ENCODE data around the gene FAU. TPM values are rescaled to one million over a fixed set of nuclear protein-coding genes. Genes with fewer than 3 reads are reported as not detected.
"Not testable (repeated sequence)": the region's sequence is repeated elsewhere in the genome, so short reads cannot be mapped to it uniquely, and the experiment has no call there.

The FAU gene
- polyA plus RNA-seq, 1 donor = 1,074 TPM

DNA sequence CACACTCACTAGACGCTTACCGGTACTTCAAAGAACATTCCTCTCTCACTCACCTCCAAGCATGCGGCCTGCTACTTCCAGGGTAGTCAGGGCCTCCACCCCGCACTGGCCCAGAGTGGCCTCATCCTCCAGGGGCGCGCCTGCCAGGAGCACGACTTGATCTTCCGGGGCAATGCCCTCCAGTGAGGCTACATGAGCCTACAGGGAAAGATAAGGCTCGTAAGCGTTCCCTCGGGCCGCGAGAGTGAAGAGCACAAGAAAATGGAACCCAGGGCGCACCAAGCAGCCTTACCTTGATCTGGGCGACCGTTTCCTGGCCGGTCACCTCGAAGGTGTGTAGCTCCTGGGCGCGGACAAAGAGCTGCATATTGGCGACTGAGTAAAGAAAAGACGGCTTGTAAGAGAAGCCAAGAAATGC, 478 bp downstream of the FAU start:
- no peak for DNase-seq (ENCODE audit: low read depth)

DNA sequence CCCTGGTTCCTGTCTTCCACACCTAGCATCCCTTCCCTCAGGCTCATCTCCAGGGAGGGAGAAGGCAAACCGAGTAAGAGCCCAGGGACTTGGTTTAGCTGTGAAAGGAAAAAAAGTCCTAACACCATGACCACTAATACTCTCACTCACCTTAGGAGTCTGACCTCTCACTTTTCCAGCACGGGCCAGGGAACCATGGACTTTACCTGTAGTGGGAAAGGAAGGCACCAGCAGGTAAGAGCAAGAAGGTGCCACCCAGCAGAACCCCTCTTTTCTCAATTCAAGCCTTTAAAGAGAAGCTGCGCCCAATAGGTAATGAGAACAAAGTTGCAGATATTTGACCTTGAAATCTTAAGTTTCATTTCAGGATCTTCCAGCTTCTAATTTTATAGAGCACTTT, 1.1 kb downstream of the FAU start:
- DNase-seq (ENCODE audit: low read depth) = no peak

DNA sequence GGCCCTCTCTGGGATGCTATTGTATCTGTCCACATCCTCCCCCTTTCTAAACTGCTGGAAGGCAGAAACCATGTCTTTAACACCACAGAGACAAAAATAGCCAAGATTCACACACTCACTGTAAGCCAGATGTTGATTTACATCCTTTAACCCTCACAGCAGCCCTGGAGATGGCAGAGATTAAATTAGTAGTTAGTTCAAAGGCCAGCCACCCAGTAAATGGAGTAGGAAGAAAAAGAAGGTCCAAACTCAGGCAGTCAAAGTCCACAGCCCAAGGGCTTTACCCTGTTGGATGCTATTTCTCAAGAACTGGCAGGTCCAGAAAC, 2.3 kb downstream of the FAU start:
- DNase-seq (ENCODE audit: low read depth) = no peak

DNA sequence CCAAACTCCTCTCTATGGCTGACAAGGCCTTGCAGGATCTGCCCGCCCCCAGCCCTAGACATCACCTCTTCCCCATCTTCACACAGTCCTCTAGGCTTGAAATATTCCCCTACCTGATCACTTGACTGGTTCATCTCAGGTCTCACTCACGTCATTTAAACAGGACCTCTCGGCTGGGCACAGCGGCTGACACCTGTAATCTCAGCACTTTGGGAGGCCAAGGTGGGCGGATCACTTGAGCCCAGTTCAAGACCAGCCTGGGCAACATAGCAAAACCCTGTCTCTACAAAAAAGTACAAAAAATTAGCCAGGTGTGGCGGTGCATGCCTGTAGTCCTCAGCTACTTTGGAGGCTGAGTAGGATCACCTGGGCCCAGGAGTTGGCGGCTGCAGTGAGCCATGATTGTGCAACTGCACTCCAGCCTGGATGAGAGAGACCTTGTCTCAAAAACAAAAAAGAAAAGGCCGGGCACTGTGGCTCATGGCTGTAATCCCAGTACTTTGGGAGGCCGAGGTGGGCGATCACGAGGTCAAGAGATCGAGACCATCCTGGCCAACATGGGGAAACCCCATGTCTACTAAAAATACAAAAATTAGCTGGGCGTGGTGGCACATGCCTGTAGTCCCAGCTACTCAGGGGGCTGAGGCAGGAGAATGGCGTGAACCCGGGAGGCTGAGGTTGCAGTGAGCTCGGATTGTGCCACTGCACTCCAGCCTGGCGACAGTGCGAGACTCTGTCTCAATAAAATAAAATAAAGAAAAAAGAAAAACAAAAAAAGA, 2.9 kb downstream of the FAU start:
- not testable (repeated sequence) for DNase-seq (ENCODE audit: low read depth)

DNA sequence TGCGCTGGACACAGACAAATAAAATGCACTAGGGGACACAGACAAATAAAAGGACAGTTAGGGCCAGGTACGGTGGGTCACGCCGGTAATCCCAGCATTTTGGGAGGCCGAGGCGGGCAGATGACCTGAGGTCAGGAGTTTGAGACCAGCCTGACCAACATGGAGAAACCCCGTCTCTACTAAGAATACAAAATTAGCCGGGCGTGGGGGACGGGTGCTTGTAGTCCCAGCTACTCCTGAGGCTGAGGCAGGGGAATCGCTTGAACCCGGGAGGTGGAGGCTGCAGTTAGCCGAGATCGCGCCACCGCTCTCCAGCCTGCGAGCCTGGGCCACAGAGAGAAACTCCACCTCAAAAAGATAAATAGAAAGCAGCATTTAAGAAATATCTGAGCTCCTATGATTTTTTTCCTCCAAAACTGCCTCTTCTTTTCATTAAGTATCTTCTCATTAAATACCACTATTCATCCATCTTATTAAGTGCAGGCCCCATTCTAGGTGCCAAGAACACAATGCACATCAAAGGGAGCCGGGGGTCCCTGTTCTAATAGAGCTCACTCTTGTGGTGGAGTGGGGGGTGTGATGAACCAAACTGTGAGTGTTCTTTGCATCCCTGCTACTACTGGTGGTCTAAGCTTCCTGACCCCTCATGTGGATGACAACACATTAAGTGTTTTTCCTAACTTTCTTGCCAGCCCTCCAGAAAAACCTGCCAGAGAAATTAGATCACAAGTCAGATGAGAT, 3.7 kb downstream of the FAU start:
- DNase-seq (ENCODE audit: low read depth) = no peak

DNA sequence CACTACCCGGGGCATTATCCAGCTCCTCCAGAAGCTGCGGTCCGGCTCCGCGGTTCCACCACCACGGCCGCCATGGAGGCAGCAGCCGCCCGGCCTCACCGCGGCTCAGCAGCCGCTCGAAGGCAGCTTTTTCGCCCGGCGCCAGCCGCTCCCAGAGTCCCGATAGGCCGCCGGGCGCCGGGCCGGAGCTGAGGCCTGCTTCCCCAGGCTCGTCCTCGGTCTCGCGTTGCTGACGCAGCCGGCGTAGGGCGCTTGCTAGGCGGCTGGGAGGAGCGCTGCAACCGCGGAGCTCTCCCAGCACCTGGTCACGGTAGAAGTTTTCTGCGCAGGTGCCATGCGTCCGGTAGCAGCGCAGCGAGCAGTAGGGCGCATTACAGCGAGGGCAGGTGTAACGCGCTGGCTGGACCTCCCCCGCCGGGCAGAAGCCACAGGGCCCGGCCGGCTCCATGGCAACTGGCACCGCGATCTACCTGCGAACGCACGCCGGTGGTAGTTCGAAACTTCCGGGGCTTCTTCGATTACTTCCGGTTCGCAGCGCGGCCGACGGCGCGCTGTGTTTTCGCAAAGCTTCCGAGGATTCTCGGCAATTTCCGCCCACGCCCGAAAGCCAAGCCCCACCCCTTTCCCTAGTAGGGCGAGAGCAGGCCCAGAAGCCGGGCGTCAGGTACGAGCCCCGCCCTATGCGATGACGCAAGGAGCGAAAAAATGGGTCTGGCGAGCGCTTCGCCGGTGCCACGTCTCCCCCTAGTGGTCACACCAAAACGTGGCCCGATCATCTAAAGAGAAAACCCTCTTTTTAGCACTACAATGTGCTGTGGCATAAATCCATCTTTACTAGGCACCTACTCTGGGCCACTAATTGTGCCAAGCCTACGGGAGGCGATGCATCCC, 4.5 kb downstream of the FAU start, which contains the start of gene ZNHIT2:
Gene ZNHIT2 (minus strand): TSS at position 496 of the 891 bp plus-strand sequence. CDS start 48 bp downstream, at position 448.
- DNase-seq (ENCODE audit: low read depth) = peak; percentile 98

DNA sequence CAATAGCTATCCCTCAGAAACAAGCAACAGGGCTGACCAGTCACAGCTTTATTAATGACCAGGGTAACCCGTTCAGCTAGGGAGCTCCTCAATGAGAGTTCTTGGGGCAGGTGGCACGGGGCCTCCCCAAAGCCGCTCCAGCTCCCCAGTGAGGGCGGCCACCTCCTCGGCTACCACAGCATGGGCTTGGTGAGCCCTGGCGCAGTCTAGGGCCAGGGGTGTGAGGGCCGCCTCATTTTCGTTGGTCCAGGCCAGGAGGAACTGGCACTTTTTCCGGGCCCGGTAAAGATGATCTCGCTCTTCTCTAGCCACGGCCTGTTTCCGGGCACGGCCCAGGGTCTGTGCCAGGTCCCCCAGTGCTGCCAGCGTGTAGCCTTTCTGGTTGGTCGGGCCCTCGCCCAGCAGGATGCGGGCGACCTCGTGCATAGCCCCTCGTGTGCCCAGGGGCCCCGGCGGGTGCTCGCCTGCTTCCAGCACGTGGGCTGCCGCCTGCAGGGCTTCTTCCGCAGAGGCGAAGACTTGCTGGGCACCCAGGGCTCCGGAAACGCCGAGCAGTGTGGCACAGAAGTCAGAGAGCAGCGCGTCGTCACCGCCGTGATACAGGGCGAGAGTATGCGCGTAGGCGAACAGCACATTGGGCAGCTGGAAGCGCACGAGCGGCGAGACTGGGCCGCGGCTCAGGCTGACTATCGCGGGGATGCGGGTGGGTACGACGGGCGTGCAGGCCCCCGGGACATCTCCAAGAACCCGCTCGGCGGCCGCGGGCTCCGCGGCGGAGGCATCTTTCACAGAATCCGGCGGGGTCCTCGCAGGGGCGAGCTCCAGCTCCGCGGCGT, 5.3 kb downstream of the FAU start:
- no peak for DNase-seq (ENCODE audit: low read depth)

DNA sequence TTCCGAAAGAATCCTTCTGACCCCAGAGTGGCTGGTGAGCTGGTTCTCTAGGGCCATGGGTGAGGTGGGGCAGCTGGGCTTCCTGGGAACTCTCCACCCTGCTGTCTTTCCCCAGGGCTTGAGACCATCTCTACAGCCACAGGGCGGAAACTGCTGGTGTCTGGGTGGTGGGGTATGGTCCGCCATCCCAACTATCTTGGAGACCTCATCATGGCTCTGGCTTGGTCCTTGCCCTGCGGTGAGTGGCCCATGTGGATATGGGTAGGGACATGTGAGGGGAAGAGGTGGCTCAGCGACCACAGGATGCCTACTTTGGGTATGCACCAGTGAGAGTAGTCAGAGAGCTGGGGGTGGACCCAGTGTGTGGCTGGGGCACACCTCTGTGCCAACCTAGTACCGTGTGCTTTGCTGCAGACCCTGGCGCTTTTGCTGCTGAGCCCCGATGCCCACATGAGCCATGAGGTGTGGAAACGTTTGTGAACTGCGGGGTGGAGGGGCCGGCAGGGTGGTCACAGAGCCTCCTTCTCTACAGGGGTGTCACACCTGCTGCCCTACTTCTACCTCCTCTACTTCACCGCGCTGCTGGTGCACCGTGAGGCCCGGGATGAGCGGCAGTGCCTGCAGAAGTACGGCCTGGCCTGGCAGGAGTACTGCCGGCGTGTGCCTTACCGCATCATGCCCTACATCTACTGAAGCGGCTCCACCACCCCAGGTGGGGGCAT, 6.4 kb downstream of the FAU start:
- DNase-seq (ENCODE audit: low read depth) = no peak

DNA sequence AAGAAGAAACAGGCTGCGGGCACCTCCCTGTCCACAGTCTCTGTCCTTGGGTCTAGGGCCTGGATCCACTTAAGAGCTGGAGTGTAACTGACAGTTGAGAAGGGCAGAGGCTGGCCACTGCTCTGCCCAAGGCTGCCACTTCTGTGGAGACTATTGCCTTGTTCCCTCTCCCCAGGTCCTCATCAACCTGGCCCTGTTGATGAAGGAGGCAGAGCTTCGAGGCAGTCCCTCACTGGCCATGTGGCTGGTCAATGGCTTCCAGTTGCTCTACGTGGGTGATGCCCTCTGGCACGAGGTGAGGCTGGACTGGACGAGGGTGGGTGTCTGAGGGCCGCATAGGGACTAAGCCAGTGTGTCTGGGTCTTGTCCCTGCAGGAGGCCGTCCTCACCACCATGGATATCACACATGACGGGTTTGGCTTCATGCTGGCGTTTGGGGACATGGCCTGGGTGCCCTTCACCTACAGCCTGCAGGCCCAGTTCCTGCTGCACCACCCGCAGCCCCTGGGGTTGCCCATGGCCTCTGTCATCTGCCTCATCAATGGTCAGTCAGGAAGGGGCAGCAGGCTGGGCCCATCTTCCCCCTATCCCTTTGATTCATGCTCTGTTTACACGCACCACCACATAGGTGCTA, 7.3 kb downstream of the FAU start:
- DNase-seq (ENCODE audit: low read depth) = no peak

DNA sequence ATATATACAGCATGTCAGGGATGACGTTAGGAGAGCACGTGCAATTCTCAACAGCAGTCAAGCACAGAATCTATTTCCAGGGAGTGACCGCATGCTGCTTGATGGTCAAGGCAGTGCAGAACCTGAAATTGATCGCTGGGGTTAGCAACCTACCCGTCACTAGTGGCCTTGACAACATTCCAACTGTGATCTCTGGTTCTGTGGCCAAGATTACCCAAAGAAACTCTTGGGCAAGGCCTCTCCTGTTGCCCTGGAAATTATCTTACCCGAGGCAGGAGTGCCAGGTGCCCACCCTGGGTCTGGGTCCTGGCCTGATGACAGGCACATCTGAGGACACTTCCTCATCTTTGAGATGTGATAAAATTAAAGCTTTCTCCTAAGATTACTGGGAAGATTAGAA, 8.1 kb downstream of the FAU start:
- no peak for DNase-seq (ENCODE audit: low read depth)

DNA sequence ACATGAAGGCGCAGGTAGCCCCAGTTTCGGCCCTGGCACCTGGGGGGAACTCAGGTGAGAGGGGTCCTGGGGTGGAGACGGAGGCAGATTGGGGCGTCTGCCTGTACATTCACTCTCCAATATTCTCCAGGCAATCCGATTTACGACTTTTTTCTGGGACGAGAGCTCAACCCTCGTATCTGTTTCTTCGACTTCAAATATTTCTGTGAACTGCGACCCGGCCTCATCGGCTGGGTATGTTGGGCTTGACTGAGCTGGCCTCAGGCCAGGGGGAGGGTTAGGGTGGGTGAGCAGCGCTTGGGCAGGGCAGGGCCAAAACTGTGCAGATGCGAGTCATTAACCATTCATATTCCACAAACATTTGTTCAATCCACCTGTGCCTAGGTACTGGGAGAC, 8.6 kb downstream of the FAU start:
- no peak for DNase-seq (ENCODE audit: low read depth)

DNA sequence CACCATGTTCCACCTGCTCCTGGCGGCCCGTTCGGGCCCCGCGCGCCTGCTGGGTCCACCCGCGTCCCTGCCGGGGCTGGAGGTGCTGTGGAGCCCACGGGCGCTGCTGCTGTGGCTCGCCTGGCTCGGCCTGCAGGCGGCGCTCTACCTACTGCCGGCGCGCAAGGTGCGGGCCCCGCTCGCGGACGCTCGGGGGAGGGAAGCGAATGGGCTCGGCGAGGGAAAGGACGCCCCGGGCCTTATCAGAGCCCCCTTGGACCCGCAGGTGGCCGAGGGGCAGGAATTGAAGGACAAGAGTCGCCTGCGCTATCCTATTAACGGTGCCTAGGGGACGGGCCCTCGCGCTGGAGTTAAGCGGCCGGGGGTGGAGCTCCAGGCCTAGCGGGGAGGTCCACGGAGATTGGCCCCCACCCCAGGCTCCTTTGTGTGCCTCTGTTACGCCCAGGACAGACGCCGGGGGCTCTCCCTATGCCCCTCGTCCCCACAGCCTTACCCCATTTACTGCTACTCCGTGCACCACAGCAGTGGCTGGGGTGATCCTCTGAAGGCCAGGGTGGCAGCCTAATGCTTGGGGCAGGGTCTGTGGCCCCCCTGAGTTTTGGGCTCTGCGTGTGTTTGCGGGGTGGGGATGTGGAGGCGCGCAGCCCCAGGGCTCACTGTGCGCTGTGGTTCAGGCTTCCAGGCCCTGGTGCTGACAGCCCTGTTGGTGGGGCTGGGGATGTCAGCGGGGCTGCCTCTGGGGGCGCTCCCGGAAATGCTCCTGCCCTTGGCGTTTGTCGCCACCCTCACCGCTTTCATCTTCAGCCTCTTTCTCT, 9.2 kb downstream of the FAU start:
- no peak for DNase-seq (ENCODE audit: low read depth)

DNA sequence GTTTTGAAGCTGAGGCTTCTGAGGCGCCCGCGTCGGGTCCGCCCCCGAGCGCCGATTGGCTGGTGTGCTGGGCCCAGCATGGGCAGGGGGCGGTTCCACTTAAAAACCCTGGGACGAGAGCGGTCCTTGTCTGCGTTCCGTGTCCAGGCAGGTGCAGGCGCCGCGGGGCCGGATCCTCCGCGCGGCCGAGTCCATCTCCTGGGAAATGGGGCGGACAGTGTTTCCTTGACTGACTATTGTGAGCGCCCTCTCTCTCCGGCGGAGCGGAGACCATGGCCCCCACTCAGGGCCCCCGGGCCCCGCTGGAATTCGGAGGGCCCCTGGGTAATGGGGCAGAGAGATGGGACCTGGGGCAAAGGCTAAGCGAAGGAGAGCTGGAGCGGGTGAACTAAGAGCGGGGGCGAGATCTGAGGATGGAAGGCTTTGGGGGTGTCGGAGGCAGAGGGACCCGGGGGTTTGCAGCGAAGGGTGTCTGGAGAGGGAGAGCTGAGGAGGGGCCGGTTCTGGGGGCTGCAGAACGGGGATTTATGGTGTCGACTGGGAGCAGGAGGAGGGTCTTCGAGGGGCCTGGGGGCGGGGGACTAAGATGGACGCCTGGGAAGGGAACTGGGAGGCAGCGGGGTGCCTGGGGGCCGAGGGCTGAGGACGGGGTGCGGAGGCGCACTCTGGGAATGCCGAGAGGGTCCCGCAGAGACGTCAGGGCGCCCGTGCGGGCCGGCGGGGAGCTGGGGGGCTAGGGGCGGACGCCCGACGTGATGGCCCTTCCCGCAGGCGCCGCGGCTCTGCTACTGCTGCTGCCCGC, 10.0 kb downstream of the FAU start, which contains the start of gene TM7SF2:
Gene TM7SF2 (plus strand): TSS at position 129 of the 802 bp plus-strand sequence. CDS start 144 bp downstream, at position 273.
- DNase-seq (ENCODE audit: low read depth) = peak; percentile 41

DNA sequence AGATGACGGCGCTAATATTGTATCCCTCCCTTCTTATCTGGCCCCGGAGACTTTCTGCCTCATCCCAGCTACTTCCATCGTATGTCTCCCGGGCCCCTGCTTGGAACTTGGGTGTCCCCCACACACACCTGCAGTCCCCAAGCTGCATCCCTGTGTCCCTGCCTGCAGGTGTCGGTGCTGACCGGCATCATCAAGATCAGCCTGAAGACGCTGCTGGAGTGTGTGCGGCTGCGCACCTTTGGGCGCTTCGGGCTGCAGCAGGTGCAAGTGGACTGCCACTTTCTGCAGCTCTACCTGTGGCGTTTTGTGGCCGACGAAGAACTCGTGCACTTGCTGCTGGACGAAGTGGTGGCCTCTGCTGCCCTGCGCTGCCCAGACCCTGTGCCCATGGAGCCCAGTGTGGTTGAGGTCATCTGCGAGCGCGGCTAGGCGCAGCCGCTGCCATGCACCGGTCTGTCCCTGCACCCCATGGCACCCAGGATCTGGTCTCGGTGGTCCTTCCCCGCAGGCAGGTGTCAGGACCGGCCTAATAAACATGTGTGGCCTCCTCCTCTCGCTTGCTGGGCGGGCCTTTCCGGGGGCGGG, 10.7 kb downstream of the FAU start:
- DNase-seq (ENCODE audit: low read depth) = no peak

DNA sequence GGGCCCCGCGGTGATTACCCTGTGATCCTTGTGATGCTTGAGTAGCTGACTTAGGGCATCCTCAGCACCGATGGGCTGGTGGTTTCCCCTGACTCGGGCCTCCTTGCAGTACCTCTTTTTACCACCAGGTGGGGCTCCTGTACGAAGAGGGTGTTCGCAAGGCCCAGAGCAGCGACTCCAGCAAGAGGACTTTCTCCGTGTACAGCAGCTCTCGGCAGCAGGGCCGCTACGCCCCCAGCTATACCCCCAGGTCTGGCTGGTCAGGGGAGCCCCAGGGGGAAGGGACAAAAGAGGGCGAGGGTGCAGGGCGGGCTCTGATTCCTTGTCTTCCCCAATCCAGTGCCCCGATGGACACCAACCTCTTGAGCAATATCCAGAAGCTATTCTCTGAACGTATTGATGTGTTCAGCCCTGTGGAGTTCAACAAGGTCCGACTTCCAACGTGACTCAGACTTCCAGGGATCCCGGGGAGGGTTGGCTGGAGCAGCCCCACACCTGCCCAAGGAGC, 11.5 kb downstream of the FAU start:
- peak; percentile 59 for DNase-seq (ENCODE audit: low read depth)

DNA sequence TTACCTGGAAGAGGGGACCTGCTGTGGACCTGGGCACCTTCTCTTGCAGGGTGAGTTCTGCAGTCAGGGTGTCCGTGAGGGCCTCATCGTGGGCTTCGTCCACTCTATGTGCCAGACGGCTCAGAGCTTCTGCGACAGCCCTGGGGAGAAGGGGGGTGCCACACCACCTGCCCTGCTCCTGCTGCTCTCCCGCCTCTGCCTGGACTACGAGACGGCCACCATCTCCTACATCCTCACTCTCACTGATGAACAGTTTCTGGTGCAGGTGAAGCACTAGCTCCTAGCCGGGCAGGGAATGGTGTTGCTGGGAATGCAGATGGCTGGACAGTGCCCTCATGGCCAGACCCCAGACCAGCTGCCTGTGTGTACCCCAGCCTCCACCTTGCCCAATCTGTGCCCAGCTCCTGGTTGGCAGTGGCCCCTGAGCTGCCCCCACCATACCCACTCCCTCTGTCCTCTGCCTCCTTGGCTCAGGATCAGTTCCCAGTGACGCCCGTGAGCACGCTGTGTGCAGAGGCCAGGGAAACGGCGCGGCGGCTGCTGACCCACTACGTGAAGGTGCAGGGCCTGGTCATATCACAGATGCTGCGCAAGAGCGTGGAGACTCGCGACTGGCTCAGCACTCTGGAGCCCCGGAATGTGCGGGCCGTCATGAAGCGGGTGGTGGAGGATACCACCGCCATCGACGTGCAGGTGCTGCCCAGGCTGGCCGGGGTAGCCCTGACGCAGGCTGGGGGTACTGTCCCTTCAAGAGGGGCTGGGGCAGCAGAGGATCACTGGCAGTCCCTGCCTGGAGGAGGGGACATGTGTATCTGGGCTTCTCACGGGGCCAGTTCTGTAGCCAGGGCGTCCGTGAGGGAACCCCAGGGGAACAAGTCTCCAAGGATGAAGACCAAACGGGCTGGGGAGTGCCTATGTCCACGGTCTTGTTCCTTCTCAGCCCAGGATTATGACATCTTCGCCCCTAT, 12.4 kb downstream of the FAU start:
- DNase-seq (ENCODE audit: low read depth) = no peak

Data from forelimb muscle (tissue), 1 donor.